HG03280 (cell line): ENCODE results near the gene TEX10.
A peak's percentile ranks its signal among the peaks of the same experiment; 100 is the strongest.
"Not testable (repeated sequence)": the region's sequence is repeated elsewhere in the genome, so short reads cannot be mapped to it uniquely, and the experiment has no call there.

Experiments used
- ATAC-seq: cut with Tn5 transposase; IDR thresholded peaks from one replicate; pipeline ENCODE4 v1.9.1; 2021; ENCODE audit warnings: mild to moderate bottlenecking, moderate library complexity; ENCODE audit not compliant: unreplicated experiment

The TEX10 gene

GRCh38 chr9:100352727-100353505 is at the start of gene TEX10:
Gene TEX10, minus strand, starts transcription at chr9:100352942. Its CDS starts 3,579 bp downstream, at chr9:100349363.
- peak; percentile 87 for ATAC-seq

- no peak for ATAC-seq
Observed at GRCh38 chr9:100401042-100401441, 48.3 kb upstream of the TEX10 start.

GRCh38 chr9:100397529-100398266 is 45.0 kb upstream of the TEX10 start:
- no peak for ATAC-seq

GRCh38 chr9:100396769-100397168 is 44.0 kb upstream of the TEX10 start:
- ATAC-seq = no peak

- ATAC-seq = no peak
Observed at GRCh38 chr9:100394816-100395215, 42.1 kb upstream of the TEX10 start.

- no peak for ATAC-seq
Observed at GRCh38 chr9:100394032-100394695, 41.4 kb upstream of the TEX10 start.

- ATAC-seq = not testable (repeated sequence)
Observed at GRCh38 chr9:100392989-100393388, 40.2 kb upstream of the TEX10 start.

- no peak for ATAC-seq
Observed at GRCh38 chr9:100379862-100380261, 27.1 kb upstream of the TEX10 start.

- ATAC-seq = no peak
Observed at GRCh38 chr9:100377015-100377414, 24.3 kb upstream of the TEX10 start.

GRCh38 chr9:100375658-100376057 is 22.9 kb upstream of the TEX10 start:
- no peak for ATAC-seq

- no peak for ATAC-seq
Observed at GRCh38 chr9:100372648-100373047, 19.9 kb upstream of the TEX10 start.

GRCh38 chr9:100370064-100370723 is 17.5 kb upstream of the TEX10 start:
- ATAC-seq = no peak

- ATAC-seq = no peak
Observed at GRCh38 chr9:100368672-100369071, 15.9 kb upstream of the TEX10 start.

- ATAC-seq = no peak
Observed at GRCh38 chr9:100366121-100366520, 13.4 kb upstream of the TEX10 start.

GRCh38 chr9:100364013-100364412 is 11.3 kb upstream of the TEX10 start:
- ATAC-seq = no peak

- ATAC-seq = no peak
Observed at GRCh38 chr9:100359057-100359456, 6.3 kb upstream of the TEX10 start.

- ATAC-seq = no peak
Observed at GRCh38 chr9:100357501-100357900, 4.8 kb upstream of the TEX10 start.

- ATAC-seq = no peak
Observed at GRCh38 chr9:100355561-100355960, 2.8 kb upstream of the TEX10 start.

- no peak for ATAC-seq
Observed at GRCh38 chr9:100354121-100354800, 1.5 kb upstream of the TEX10 start.

GRCh38 chr9:100352201-100352726 is 478 bp downstream of the TEX10 start:
- peak; percentile 35 for ATAC-seq
